ENCODE results near the gene ACAP3. TPM values are rescaled to one million over a fixed set of nuclear protein-coding genes. Genes with fewer than 3 reads are reported as not detected.

Gene ACAP3
- total RNA-seq, 6 experiments from 2014 or later, result 39.4 to 50.8 (median 42.6) TPM

DNA sequence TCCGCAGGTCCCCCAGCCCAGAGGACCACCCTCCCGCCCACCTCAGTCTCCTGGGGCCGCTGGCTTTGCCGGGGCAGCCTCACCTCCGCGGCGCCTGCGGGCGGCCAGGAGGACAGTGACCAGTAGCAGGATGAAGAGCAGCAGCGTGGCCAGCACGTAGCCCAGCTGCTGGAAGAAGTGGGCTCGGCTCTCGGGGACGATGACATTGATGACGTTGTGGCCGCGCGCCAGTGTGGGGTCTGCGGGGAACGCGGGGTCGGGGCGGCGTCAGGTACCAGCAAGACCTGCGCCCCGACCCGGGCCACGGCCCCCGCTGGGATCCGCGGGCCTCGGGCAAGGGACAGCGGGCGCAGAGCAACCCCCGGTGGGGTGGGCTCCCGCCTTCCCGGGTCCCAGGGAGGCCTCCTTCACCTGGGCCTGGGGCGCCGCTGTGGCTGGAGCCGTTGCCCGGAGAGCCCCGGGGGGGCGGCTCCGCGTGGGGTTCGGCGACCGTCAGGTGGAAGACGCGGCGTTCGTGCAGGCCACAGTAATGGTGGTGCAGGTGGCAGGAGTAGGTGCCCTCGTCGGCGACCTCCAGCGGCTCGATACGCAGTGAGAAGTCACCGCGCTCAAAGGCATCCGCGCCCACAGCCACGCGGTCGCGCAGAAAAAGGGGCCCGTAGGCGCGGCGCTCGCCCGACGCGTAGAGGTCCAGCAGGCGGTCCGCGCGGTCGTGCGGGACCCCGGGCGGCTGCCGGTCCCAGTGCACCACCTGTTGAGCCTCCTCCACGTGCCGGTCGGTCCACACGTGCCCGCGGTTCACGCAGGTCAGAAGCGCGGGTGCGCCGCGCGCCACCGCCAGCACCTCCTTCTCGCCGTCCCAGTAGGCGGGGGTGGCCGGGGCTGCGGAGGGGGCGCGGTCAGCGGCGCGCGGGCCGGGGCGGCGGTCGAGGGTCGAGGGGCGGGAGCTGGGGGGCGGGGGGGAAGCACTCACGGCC is 46.8 kb upstream of the ACAP3 start:
- no peak for DNase-seq
- TF ChIP-seq, protein P1, sequence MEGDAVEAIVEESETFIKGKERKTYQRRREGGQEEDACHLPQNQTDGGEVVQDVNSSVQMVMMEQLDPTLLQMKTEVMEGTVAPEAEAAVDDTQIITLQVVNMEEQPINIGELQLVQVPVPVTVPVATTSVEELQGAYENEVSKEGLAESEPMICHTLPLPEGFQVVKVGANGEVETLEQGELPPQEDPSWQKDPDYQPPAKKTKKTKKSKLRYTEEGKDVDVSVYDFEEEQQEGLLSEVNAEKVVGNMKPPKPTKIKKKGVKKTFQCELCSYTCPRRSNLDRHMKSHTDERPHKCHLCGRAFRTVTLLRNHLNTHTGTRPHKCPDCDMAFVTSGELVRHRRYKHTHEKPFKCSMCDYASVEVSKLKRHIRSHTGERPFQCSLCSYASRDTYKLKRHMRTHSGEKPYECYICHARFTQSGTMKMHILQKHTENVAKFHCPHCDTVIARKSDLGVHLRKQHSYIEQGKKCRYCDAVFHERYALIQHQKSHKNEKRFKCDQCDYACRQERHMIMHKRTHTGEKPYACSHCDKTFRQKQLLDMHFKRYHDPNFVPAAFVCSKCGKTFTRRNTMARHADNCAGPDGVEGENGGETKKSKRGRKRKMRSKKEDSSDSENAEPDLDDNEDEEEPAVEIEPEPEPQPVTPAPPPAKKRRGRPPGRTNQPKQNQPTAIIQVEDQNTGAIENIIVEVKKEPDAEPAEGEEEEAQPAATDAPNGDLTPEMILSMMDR (IDR thresholded peaks at IDR 0.05), result no peak
- Mint-ChIP-seq H3K36me3 (ENCODE audit: low read depth) (peaks cover 17% of the 10 kb centered on the region), H3K4me3 (peak overlapping the region; percentile 51), H3K9me3 (no peaks in the 10 kb centered on the region), H3K27ac (no peak overlapping the region), H3K27me3 (ENCODE audit: insufficient read depth) (peaks cover 16% of the 10 kb centered on the region), H3K4me1 (ENCODE audit: low read depth) (peaks cover 21% of the 10 kb centered on the region)

DNA sequence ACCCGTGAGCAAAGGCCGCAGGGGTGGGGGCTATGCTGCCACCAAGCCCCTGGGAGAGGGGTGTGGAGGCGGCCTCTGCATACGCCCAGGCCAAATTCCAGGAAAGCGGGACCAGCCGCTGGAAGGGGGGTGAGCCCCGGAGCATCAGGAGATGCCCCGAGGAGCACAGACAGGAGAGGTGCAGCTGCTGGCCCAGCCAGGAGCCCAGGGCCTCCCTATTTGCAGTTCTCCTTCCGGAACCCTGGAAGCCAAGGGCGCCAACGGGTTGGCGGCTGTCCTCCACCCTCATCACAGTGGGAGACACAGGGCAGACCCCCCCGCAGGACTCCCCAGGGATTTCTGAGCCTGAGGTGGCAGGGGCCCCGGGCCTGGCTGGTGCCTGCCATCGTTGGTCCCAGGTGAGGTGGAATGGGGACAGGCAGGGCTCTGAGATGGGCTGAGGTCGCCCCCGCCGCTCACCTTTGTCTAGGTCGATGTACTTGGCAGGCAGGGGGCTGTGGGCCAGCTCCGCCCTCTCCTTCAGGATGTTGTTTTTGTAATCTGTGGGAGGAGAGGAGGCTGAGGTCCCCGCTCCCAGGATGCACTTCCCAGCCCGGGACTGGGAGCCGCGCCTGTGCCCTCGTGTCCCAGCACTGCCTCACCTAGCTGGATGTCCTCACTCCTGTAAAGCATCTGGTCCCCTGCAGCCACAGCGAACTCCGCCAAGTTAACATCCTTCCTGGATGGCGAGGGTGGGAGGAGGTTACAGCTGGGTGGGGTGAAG is 45.8 kb upstream of the ACAP3 start:
- Mint-ChIP-seq H3K9me3 (no peaks in the 10 kb centered on the region), H3K27me3 (ENCODE audit: insufficient read depth) (peaks cover 18% of the 10 kb centered on the region), H3K36me3 (ENCODE audit: low read depth) (peaks cover 17% of the 10 kb centered on the region), H3K4me3 (peak overlapping the region; percentile 69; the same call in 1 of the 2 replicates), H3K27ac (peak overlapping the region; percentile 84), H3K4me1 (ENCODE audit: low read depth) (peaks cover 13% of the 10 kb centered on the region)
- TF ChIP-seq, protein P1 (IDR thresholded peaks at IDR 0.05), result no peak
- DNase-seq, result no peak

DNA sequence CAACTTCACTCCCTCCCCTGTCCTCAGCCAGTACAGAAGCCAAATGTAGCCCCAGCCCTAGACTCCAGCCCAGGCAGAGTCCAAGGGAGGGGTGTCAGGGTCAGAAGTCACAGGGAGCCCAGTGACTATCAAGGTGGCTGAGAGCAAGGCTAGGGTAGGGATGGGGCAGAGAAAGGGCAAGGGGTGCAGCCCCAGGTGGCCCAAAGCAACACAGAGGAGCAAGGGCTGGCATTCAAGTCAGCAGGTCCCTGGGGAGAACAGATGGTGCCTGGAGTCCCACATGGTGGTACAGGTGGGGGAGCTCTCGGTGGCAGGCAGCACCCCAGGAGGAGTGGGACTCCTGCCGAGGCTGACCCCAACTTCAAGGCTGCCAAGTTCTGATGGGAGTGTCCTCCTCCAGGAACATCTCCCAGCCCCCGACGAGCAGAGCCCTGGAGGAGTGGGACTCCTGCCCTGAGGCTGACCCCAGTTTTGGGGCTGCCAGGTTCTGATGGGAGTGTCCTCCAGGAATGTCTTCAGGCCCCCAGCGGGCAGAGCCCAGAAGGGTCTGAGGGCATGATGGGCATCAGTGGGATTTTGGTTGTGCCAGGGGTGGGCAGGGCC is 45.2 kb upstream of the ACAP3 start:
- Mint-ChIP-seq H3K36me3 (ENCODE audit: low read depth) (peaks cover 17% of the 10 kb centered on the region), H3K27ac (peak overlapping the region; percentile 84), H3K4me1 (ENCODE audit: low read depth) (peaks cover 13% of the 10 kb centered on the region), H3K9me3 (no peaks in the 10 kb centered on the region), H3K4me3 (peak overlapping the region; percentile 69), H3K27me3 (ENCODE audit: insufficient read depth) (peaks cover 18% of the 10 kb centered on the region)
- DNase-seq, result no peak
- TF ChIP-seq, protein P1 (IDR thresholded peaks at IDR 0.05), result no peak

DNA sequence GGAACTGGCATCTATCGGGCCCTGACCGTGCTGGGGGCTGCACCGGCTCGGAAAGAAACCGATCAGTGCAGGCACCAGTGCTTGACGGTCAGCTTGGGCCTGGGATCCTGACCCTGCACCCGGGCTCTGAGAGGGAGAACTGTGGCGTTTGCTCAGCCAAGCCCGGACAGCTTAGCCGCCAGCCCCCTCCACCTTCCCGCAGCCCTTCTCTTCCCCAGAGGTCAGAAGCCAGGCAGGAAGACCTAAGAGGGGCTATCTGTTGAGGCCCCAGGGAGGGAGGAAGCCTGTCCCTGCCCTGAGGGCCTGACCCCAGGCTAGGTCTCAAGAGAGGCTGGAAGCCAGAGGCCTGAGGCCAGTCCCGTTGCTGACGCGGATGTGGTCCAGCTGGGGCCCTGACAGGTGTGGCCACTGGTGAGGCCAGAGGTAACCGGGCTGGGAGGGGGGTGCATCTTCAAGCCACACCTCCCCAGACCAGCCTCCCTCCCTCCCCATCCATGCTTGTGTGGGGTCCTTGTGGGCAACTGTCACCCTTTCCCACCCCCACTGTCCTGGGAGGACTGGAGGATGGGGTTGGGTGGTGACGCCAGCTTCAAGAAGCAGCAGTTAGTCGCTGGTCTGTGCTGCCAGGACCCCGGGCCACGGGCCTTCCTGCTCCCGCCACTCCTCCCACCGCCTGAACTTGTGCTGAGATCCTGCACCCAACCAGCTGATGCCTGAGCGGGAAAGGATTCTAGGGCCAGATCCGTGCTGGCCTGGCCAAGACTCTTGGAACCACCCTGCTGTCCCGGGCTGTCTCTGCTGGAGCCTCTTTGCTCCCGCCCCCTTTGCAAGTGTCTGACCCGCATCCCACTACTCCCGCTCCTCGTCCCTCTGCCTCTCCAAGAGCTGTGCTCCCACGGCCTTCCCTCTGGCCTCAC is 44.0 kb upstream of the ACAP3 start:
- DNase-seq, result peak; percentile 53
- Mint-ChIP-seq H3K4me1 (ENCODE audit: low read depth) (peaks cover 23% of the 10 kb centered on the region), H3K36me3 (ENCODE audit: low read depth) (peaks cover 10% of the 10 kb centered on the region), H3K4me3 (peak overlapping the region; percentile 69), H3K9me3 (no peaks in the 10 kb centered on the region), H3K27ac (peak overlapping the region; percentile 84), H3K27me3 (ENCODE audit: insufficient read depth) (peaks cover 17% of the 10 kb centered on the region)
- TF ChIP-seq, protein P1 (IDR thresholded peaks at IDR 0.05), result no peak
